Spleen (tissue), 11 donors: ENCODE data around the gene NRDE2. TPM values are rescaled to one million over a fixed set of nuclear protein-coding genes. Genes with fewer than 3 reads are reported as not detected.
A peak's percentile ranks its signal among the peaks of the same experiment; 100 is the strongest.

Source experiments
- DNase-seq: peaks from one replicate; pipeline ENCODE4 v3.0.0-alpha.2; 2020
- H3K27ac ChIP-seq, 8 donors: fragments of 200-600 bp; sonication (generic) in 7 of 8; 1 replicate in 4 of 8; 2 replicates in 4 of 8; pipeline versions ENCODE4 v1.5.0 to v1.8.0; 2016 to 2021; ENCODE audit warnings: inconsistent platforms in 4 of 8, mild to moderate bottlenecking in 4 of 8, moderate library complexity in 1 of 8
- H3K27me3 ChIP-seq, 7 donors: fragments of 200-600 bp; sonication (generic) in 6 of 7; replicated peaks in 1 of 7; 1 replicate in 4 of 7; 2 replicates in 3 of 7; pipeline versions ENCODE4 v1.5.0 to v1.8.0; 2016 to 2021; ENCODE audit warnings: inconsistent platforms in 3 of 7, mild to moderate bottlenecking in 1 of 7
- H3K36me3 ChIP-seq, 6 donors: fragments of 200-600 bp; sonication (generic) in 5 of 6; 1 replicate in 4 of 6; 2 replicates in 2 of 6; pipeline versions ENCODE4 v1.5.0 to v1.8.0; 2016 to 2021; ENCODE audit warnings: inconsistent platforms in 2 of 6
- H3K4me1 ChIP-seq, 6 donors: fragments of 200-600 bp; sonication (generic) in 5 of 6; 1 replicate in 3 of 6; 2 replicates in 3 of 6; pipeline versions ENCODE4 v1.5.0 to v1.8.0; 2016 to 2021; ENCODE audit warnings: inconsistent platforms in 3 of 6
- H3K4me3 ChIP-seq, 8 donors: fragments of 200-600 bp; sonication (generic) in 7 of 8; 1 replicate in 4 of 8; 2 replicates in 4 of 8; pipeline versions ENCODE4 v1.5.0 to v1.8.0; 2016 to 2021; ENCODE audit warnings: inconsistent platforms in 4 of 8, mild to moderate bottlenecking in 4 of 8, moderate library complexity in 2 of 8
- H3K9me3 ChIP-seq, 8 donors: fragments of 200-600 bp; sonication (generic) in 7 of 8; 1 replicate in 4 of 8; 2 replicates in 4 of 8; pipeline versions ENCODE4 v1.5.0 to v1.8.0; 2016 to 2021; ENCODE audit warnings: inconsistent platforms in 4 of 8
- POLR2A ChIP-seq, 3 donors: fragments of 450-650 bp; IDR thresholded peaks; one replicate each; pipeline ENCODE4 v1.5.1; 2017; ENCODE audit warnings: antibody characterized with exemption in 3 of 3, mild to moderate bottlenecking in 1 of 3
- POLR2AphosphoS5 ChIP-seq, 3 donors: sonication (generic); formaldehyde crosslinking; IDR thresholded peaks; one replicate each; pipeline ENCODE4 v1.5.1; 2017; ENCODE audit warnings: antibody characterized with exemption in 3 of 3
- WGBS, 5 donors: extraction: QIAGEN DNeasy Blood & Tissue Kit in 3 of 5; methylation state at CpG; one replicate each; pipeline versions ENCODE4 v1.1.5 to v1.1.7; 2013 to 2018; 5-methylcytosine and 5-hydroxymethylcytosine counted together
- intact Hi-C: fragments of 100-400 bp; cut with DNase I; formaldehyde crosslinking; loops from one replicate; pipeline ENCODE4 v1.15.0; 2023; ENCODE audit warnings: low total_unique reads
- polyA plus RNA-seq, 3 donors: library from polyadenylated mRNA; stranded (reverse); fragments of 200-250 nt; gene quantifications; one replicate each; pipeline ENCODE4 v1.2.1, GENCODE V29; 2013
- total RNA-seq, 7 donors: library from RNA; depleted of rRNA in 3 of 7; stranded (reverse); fragments of >200 nt in 3 of 7; fragmentation: NEBNext Ultra II Directional in 4 of 7; extraction: Animal tissue kit (Norgen Biotek cat#: 25700) in 4 of 7; gene quantifications; one replicate each; pipeline versions ENCODE4 v1.1.0 to v1.2.1, GENCODE V29; 2016 to 2021
- TF ChIP-seq, protein P1 (sequence below), 11 experiments: fragments of 200-600 bp in 7 of 11; fragments of 450-650 bp in 4 of 11; sonication (generic) in 4 of 11; IDR thresholded peaks in 8 of 11; conservative IDR thresholded peaks in 3 of 11; 1 replicate in 7 of 11; 2 replicates in 4 of 11; pipeline versions ENCODE4 v1.4.0 to v1.8.0; 2016 to 2021; ENCODE audit warnings: antibody characterized with exemption in 11 of 11, inconsistent platforms in 4 of 11, mild to moderate bottlenecking in 1 of 11
- donor health status: healthy with polysubstance abuse.
- donor health status: DM: no; HTN: no; CAD: no; lungs with moderate emphysema.
- donor health status: DM: no; HTN: no; CAD: no.
- donor health status: Bipolar disorder and iron deficiency.
- donor health status: healthy.
- donor health status: DM: no; HTN: no; CAD: no.
- donor health status: DM: yes; HTN: yes; CAD: no.

NRDE2 gene
- total and polyA plus RNA-seq, 10 donors = 6.3 to 28.9 (median 17.0) TPM

- H3K27me3 ChIP-seq = no peaks in the 10 kb centered on the region
- no peaks in the 10 kb centered on the region for H3K9me3 ChIP-seq
- no peak overlapping the region for H3K27ac ChIP-seq
- H3K36me3 ChIP-seq = peaks cover 0 to 100% (median 64%) of the 10 kb centered on the region in 6 donors
- no peak for DNase-seq
- TF ChIP-seq POLR2A (IDR thresholded peaks at IDR 0.05) (no peak), POLR2AphosphoS5 (IDR thresholded peaks at IDR 0.05) (no peak)
- TF ChIP-seq, protein P1, sequence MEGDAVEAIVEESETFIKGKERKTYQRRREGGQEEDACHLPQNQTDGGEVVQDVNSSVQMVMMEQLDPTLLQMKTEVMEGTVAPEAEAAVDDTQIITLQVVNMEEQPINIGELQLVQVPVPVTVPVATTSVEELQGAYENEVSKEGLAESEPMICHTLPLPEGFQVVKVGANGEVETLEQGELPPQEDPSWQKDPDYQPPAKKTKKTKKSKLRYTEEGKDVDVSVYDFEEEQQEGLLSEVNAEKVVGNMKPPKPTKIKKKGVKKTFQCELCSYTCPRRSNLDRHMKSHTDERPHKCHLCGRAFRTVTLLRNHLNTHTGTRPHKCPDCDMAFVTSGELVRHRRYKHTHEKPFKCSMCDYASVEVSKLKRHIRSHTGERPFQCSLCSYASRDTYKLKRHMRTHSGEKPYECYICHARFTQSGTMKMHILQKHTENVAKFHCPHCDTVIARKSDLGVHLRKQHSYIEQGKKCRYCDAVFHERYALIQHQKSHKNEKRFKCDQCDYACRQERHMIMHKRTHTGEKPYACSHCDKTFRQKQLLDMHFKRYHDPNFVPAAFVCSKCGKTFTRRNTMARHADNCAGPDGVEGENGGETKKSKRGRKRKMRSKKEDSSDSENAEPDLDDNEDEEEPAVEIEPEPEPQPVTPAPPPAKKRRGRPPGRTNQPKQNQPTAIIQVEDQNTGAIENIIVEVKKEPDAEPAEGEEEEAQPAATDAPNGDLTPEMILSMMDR (IDR thresholded peaks at IDR 0.05 in 8 of 11, conservative IDR thresholded peaks at IDR 0.05 in 3 of 11) = no peak
- WGBS, 5 donors = 94 to 97% (median 95%) methylated on average over 7 of the region's 7 CpGs
- intact Hi-C loops = no loop called here
- no peak overlapping the region for H3K4me3 ChIP-seq
- H3K4me1 ChIP-seq = peaks cover 0 to 9% (median 7%) of the 10 kb centered on the region in 6 donors
Observed at GRCh38 chr14:90280096-90280495, 51.6 kb downstream of the NRDE2 start.

DNA sequence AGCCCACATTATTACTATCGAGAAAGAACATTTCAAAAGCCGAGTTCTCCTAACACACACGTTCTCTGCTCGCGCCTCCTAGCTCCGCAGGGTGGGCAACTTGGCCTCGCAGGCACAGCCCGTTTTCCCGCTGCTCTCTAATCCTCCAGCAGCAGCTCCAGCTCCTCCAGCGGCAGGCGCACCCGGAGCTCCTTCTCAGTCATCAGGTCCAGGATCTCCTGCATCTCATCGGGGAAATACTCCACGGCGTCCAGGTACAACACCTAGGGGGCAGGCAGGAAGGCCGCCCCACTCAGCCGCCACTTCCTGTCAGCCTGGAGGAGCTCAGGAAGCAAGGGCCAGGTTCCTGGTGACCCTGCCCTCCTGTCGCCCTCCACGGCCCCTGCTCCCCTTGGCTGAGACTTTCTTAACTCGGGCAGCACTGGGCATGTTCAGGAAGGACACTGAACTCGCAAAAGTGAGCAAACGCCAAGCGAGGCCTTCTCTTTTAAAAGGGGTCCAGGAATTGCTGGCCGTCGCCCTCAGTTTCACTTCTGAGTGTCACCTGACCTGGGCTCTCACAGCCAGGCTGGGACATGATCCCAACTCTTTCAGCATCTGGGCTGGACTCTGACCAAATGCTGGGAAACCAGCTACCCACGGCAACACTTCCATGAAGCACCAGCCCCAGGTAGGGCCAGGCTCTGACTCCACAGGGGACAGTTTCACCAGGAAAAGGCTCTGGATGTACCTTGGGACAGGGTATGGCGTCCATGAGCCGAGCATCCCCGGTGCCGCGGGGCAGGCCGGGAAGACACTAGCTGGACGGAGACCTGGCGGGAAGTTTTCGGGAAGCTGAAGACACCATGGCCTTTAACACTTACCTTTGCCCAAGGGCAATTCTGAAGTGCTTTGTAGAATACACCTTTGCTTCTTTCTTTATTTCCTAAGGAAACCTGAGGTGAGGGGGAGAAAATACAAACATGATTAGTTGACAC, 53.3 kb downstream of the NRDE2 start:
- intact Hi-C loops = no loop called here
- TF ChIP-seq POLR2AphosphoS5 (IDR thresholded peaks at IDR 0.05) (no peak), POLR2A (IDR thresholded peaks at IDR 0.05) (no peak)
- TF ChIP-seq, protein P1 (IDR thresholded peaks at IDR 0.05 in 8 of 11, conservative IDR thresholded peaks at IDR 0.05 in 3 of 11) = no peak
- H3K9me3 ChIP-seq = no peaks in the 10 kb centered on the region

GRCh38 chr14:90277581-90278198, 54.1 kb downstream of the NRDE2 start:
- H3K27ac ChIP-seq = no peak overlapping the region
- intact Hi-C loops = no loop called here
- H3K9me3 ChIP-seq = no peaks in the 10 kb centered on the region
- DNase-seq = no peak
- peaks cover 0 to 98% (median 60%) of the 10 kb centered on the region in 6 donors for H3K36me3 ChIP-seq
- 88 to 96% (median 95%) methylated on average over 19 to 24 of the region's 24 CpGs for WGBS, 5 donors
- H3K4me3 ChIP-seq = no peak overlapping the region
- TF ChIP-seq POLR2AphosphoS5 (IDR thresholded peaks at IDR 0.05) = peak in 1 of 3 donors; percentile 21
- TF ChIP-seq POLR2A (IDR thresholded peaks at IDR 0.05) = no peak
- H3K27me3 ChIP-seq = no peaks in the 10 kb centered on the region
- peaks cover 0 to 30% (median 18%) of the 10 kb centered on the region in 6 donors for H3K4me1 ChIP-seq

More for the DNA sequence above, 53.3 kb downstream of the NRDE2 start:
- Histone ChIP-seq H3K27ac (no peak overlapping the region), H3K4me3 (no peak overlapping the region), H3K4me1 (peaks cover 0 to 22% (median 13%) of the 10 kb centered on the region in 6 donors), H3K36me3 (peaks cover 0 to 98% (median 58%) of the 10 kb centered on the region in 6 donors), H3K27me3 (no peaks in the 10 kb centered on the region)
- DNase-seq = no peak
- WGBS, 5 donors = 85 to 94% (median 89%) methylated on average over 34 to 35 of the region's 35 CpGs

DNA sequence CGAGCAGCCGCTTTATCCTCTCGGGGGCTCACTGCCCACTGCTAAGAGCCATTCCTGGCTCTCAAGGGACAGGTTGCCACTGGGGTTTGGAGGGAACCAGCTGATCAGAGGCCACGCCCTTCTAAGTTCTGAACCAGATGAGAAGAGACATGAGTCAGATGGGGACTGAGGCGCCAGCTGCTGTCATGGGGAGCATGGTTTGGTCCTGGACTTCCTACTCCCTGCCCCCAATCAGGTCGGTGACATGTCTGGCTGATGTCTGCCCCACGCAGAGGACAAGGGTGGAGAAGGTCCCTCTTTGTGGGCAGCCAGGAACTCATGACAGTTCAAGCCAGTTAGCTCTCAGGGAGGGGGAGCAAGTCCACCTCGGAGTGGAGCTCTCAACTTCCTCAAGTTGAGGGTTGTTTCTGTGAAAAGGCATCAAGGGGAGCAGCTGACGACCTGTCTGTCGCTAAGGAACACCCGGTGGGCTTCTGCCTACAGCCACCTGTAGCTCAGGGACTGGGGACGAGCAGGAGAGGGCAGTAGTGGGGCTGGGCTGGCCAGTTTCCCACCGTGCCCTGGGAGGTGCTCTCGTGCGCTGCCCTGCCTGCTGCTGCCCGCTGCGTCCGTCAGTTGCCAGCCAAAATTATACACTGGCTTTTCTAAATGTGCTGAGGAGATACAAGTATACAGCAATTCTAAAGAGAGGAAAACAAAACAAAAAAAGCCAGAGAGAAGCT, 54.9 kb downstream of the NRDE2 start:
- no peaks in the 10 kb centered on the region for H3K27me3 ChIP-seq
- H3K9me3 ChIP-seq = no peaks in the 10 kb centered on the region
- WGBS, 5 donors = 83 to 91% (median 86%) methylated on average over 17 to 18 of the region's 18 CpGs
- TF ChIP-seq POLR2AphosphoS5 (IDR thresholded peaks at IDR 0.05) (no peak), POLR2A (IDR thresholded peaks at IDR 0.05) (no peak)
- TF ChIP-seq, protein P1 (IDR thresholded peaks at IDR 0.05 in 8 of 11, conservative IDR thresholded peaks at IDR 0.05 in 3 of 11) = no peak
- peaks cover 0 to 97% (median 62%) of the 10 kb centered on the region in 6 donors for H3K36me3 ChIP-seq
- intact Hi-C loops = no loop called here
- H3K4me3 ChIP-seq = no peak overlapping the region
- H3K4me1 ChIP-seq = peaks cover 0 to 35% (median 21%) of the 10 kb centered on the region in 6 donors
- DNase-seq = no peak
- H3K27ac ChIP-seq = no peak overlapping the region
